Dendritic cell treated with granulocyte-macrophage colony-stimulating factor and Interleukin-4, amounts not matched to agents 40 ng/mL and 50 ng/mL, for 4 days (primary cell): ENCODE results near the gene UXS1.

ENCODE experiments used
- H3K27ac Mint-ChIP-seq: one replicate; pipeline ENCODE4 v1.8.0; 2022; ENCODE audit warnings: mild to moderate bottlenecking, mixed read lengths
- H3K27me3 Mint-ChIP-seq: one replicate; pipeline ENCODE4 v1.8.0; 2022; ENCODE audit warnings: mild to moderate bottlenecking, mixed read lengths
- H3K36me3 Mint-ChIP-seq: one replicate; pipeline ENCODE4 v1.8.0; 2022; ENCODE audit warnings: low read depth, mixed read lengths
- H3K4me1 Mint-ChIP-seq: one replicate; pipeline ENCODE4 v1.8.0; 2022; ENCODE audit warnings: low read depth, mixed read lengths
- H3K4me3 Mint-ChIP-seq: one replicate; pipeline ENCODE4 v1.8.0; 2022; ENCODE audit warnings: mild to moderate bottlenecking, moderate library complexity, mixed read lengths
- H3K9me3 Mint-ChIP-seq: one replicate; pipeline ENCODE4 v1.8.0; 2022; ENCODE audit warnings: mixed read lengths
- intact Hi-C: fragments of 100-400 bp; cut with micrococcal nuclease; formaldehyde crosslinking; loops from one replicate; pipeline ENCODE4 v1.15.0; 2022

Gene UXS1

GRCh38 chr2:106126705-106127281 lies 67.3 kb downstream of the UXS1 start:
- peaks cover 65% of the 10 kb centered on the region for H3K36me3 Mint-ChIP-seq
- no peaks in the 10 kb centered on the region for H3K9me3 Mint-ChIP-seq
- no peak overlapping the region for H3K4me3 Mint-ChIP-seq
- H3K27me3 Mint-ChIP-seq: no peaks in the 10 kb centered on the region
- no peak overlapping the region for H3K27ac Mint-ChIP-seq
- intact Hi-C loops: no loop called here
- peaks cover 5% of the 10 kb centered on the region for H3K4me1 Mint-ChIP-seq

- Mint-ChIP-seq H3K36me3 (peaks cover 68% of the 10 kb centered on the region), H3K4me3 (no peak overlapping the region), H3K27ac (no peak overlapping the region), H3K4me1 (peaks cover 5% of the 10 kb centered on the region), H3K27me3 (no peaks in the 10 kb centered on the region), H3K9me3 (no peaks in the 10 kb centered on the region)
- intact Hi-C loops: no loop called here
Measured at GRCh38 chr2:106126295-106126694, 67.8 kb downstream of the UXS1 start.

- no peak overlapping the region for H3K4me3 Mint-ChIP-seq
- intact Hi-C loops: no loop called here
- peaks cover 5% of the 10 kb centered on the region for H3K4me1 Mint-ChIP-seq
- peaks cover 81% of the 10 kb centered on the region for H3K36me3 Mint-ChIP-seq
- no peaks in the 10 kb centered on the region for H3K27me3 Mint-ChIP-seq
- no peak overlapping the region for H3K27ac Mint-ChIP-seq
- no peaks in the 10 kb centered on the region for H3K9me3 Mint-ChIP-seq
Measured at GRCh38 chr2:106124905-106125549, 69.1 kb downstream of the UXS1 start.

GRCh38 chr2:106124106-106124756 lies 69.9 kb downstream of the UXS1 start:
- Mint-ChIP-seq H3K4me1 (peaks cover 5% of the 10 kb centered on the region), H3K27me3 (no peaks in the 10 kb centered on the region), H3K27ac (no peak overlapping the region), H3K36me3 (peaks cover 87% of the 10 kb centered on the region), H3K4me3 (no peak overlapping the region), H3K9me3 (no peaks in the 10 kb centered on the region)
- intact Hi-C loops: no loop called here

GRCh38 chr2:106122157-106122556 lies 71.9 kb downstream of the UXS1 start:
- Mint-ChIP-seq H3K27ac (no peak overlapping the region), H3K4me1 (peaks cover 5% of the 10 kb centered on the region), H3K36me3 (peaks cover 87% of the 10 kb centered on the region)

GRCh38 chr2:106120432-106120831 lies 73.7 kb downstream of the UXS1 start:
- intact Hi-C loops: no loop called here
- Mint-ChIP-seq H3K9me3 (no peaks in the 10 kb centered on the region), H3K27ac (no peak overlapping the region), H3K27me3 (no peaks in the 10 kb centered on the region), H3K4me1 (peaks cover 12% of the 10 kb centered on the region), H3K36me3 (peaks cover 88% of the 10 kb centered on the region), H3K4me3 (no peak overlapping the region)

More at GRCh38 chr2:106122157-106122556, 71.9 kb downstream of the UXS1 start:
- intact Hi-C loops: no loop called here
- H3K4me3 Mint-ChIP-seq: no peak overlapping the region
- no peaks in the 10 kb centered on the region for H3K27me3 Mint-ChIP-seq
- no peaks in the 10 kb centered on the region for H3K9me3 Mint-ChIP-seq

- no peak overlapping the region for H3K4me3 Mint-ChIP-seq
- H3K36me3 Mint-ChIP-seq: peaks cover 80% of the 10 kb centered on the region
- intact Hi-C loops: no loop called here
- no peaks in the 10 kb centered on the region for H3K9me3 Mint-ChIP-seq
- peaks cover 12% of the 10 kb centered on the region for H3K4me1 Mint-ChIP-seq
- no peaks in the 10 kb centered on the region for H3K27me3 Mint-ChIP-seq
- H3K27ac Mint-ChIP-seq: no peak overlapping the region
Measured at GRCh38 chr2:106119074-106119473, 75.0 kb downstream of the UXS1 start.

GRCh38 chr2:106117882-106118684 lies 76.0 kb downstream of the UXS1 start:
- Mint-ChIP-seq H3K36me3 (peaks cover 70% of the 10 kb centered on the region), H3K4me3 (no peak overlapping the region), H3K9me3 (no peaks in the 10 kb centered on the region), H3K27me3 (no peaks in the 10 kb centered on the region), H3K27ac (no peak overlapping the region), H3K4me1 (peaks cover 12% of the 10 kb centered on the region)
- intact Hi-C loops: no loop called here

- intact Hi-C loops: no loop called here
- Mint-ChIP-seq H3K9me3 (no peaks in the 10 kb centered on the region), H3K36me3 (peaks cover 64% of the 10 kb centered on the region), H3K4me3 (no peak overlapping the region), H3K27me3 (no peaks in the 10 kb centered on the region), H3K27ac (no peak overlapping the region), H3K4me1 (peaks cover 12% of the 10 kb centered on the region)
Measured at GRCh38 chr2:106117347-106117746, 76.8 kb downstream of the UXS1 start.

GRCh38 chr2:106116248-106116647 lies 77.9 kb downstream of the UXS1 start:
- Mint-ChIP-seq H3K4me3 (no peak overlapping the region), H3K36me3 (peaks cover 55% of the 10 kb centered on the region), H3K27me3 (no peaks in the 10 kb centered on the region)

GRCh38 chr2:106115665-106116064 lies 78.4 kb downstream of the UXS1 start:
- Mint-ChIP-seq H3K4me3 (no peak overlapping the region), H3K27ac (no peak overlapping the region), H3K27me3 (no peaks in the 10 kb centered on the region), H3K36me3 (peaks cover 49% of the 10 kb centered on the region), H3K4me1 (peaks cover 12% of the 10 kb centered on the region), H3K9me3 (no peaks in the 10 kb centered on the region)
- intact Hi-C loops: no loop called here

More at GRCh38 chr2:106116248-106116647, 77.9 kb downstream of the UXS1 start:
- H3K27ac Mint-ChIP-seq: no peak overlapping the region
- H3K4me1 Mint-ChIP-seq: peaks cover 12% of the 10 kb centered on the region
- intact Hi-C loops: no loop called here
- H3K9me3 Mint-ChIP-seq: no peaks in the 10 kb centered on the region

GRCh38 chr2:106115250-106115649 lies 78.9 kb downstream of the UXS1 start:
- Mint-ChIP-seq H3K9me3 (no peaks in the 10 kb centered on the region), H3K36me3 (peaks cover 45% of the 10 kb centered on the region), H3K4me1 (peaks cover 12% of the 10 kb centered on the region), H3K4me3 (no peak overlapping the region), H3K27ac (no peak overlapping the region), H3K27me3 (no peaks in the 10 kb centered on the region)
- intact Hi-C loops: no loop called here

GRCh38 chr2:106114166-106114565 lies 79.9 kb downstream of the UXS1 start:
- Mint-ChIP-seq H3K27me3 (no peaks in the 10 kb centered on the region), H3K4me3 (no peak overlapping the region), H3K4me1 (peaks cover 12% of the 10 kb centered on the region), H3K36me3 (peaks cover 34% of the 10 kb centered on the region), H3K27ac (no peak overlapping the region), H3K9me3 (no peaks in the 10 kb centered on the region)
- intact Hi-C loops: no loop called here
